Measurements from ENCODE around the gene AAK1. TPM values are rescaled to one million over a fixed set of nuclear protein-coding genes. Genes with fewer than 3 reads are reported as not detected.

The AAK1 gene
- polyA plus RNA-seq, 1 of the 3 experiments (the other 2 are of a cell fraction) = 13.4 TPM

GRCh38 chr2:69581774-69582581 lies 61.6 kb downstream of the AAK1 start (continued):
- TF ChIP-seq ZBTB33 (IDR thresholded peaks at IDR 0.05; ENCODE audit: borderline replicate concordance, low read depth) = no peak
- TF ChIP-seq PBX3 (IDR thresholded peaks at IDR 0.05) = peak; percentile 69
- TF ChIP-seq FOXM1 (IDR thresholded peaks at IDR 0.05; ENCODE audit: low read depth) = no peak
- TF ChIP-seq SMC3 (IDR thresholded peaks at IDR 0.05; ENCODE audit: low read depth, low read length) = no peak
- TF ChIP-seq GABPA (IDR thresholded peaks at IDR 0.05; ENCODE audit: low read depth) = no peak
- no peak for TF ChIP-seq NFIC (IDR thresholded peaks at IDR 0.05; ENCODE audit: borderline replicate concordance)
- no peak for TF ChIP-seq USF2 (IDR thresholded peaks at IDR 0.05; ENCODE audit: borderline replicate concordance, low read depth, low read length)

- Histone ChIP-seq H3F3A (replicated peaks; ENCODE audit: insufficient read depth) (peaks cover 26% of the 10 kb centered on the region), H3K9ac (no peak overlapping the region), H3K27me3 (ENCODE audit: insufficient read depth) (no peaks in the 10 kb centered on the region), H3K4me1 (ENCODE audit: control insufficient read depth in 1 of 2, insufficient read depth in 2 of 2, low read depth in 1 of 2, low read length in 1 of 2) (peaks cover 18 to 22% of the 10 kb centered on the region in 2 experiments; a peak in 2 of 4 replicates), H3K9me3 (no peaks in the 10 kb centered on the region), H3K79me2 (ENCODE audit: insufficient read depth) (peaks cover 90% of the 10 kb centered on the region), H3K27ac (ENCODE audit: low read depth in 2 of 2, low read length in 1 of 2) (no peak overlapping the region), H2AFZ (ENCODE audit: low read depth) (no peak overlapping the region), H3K4me3 (ENCODE audit: low read depth in 2 of 2, low read length in 1 of 2) (no peak overlapping the region), H3K36me3 (replicated peaks in 1 of 2; ENCODE audit: control insufficient read depth in 1 of 2, insufficient read depth in 2 of 2, low read length in 1 of 2) (no peaks in the 10 kb centered on the region), H3K9me2 (no peaks in the 10 kb centered on the region), H3K4me2 (no peak overlapping the region), H4K20me1 (ENCODE audit: insufficient read depth) (peaks cover 54% of the 10 kb centered on the region)
- TF ChIP-seq GABPA (IDR thresholded peaks at IDR 0.05; ENCODE audit: low read depth) (no peak), CTCF (IDR thresholded peaks at IDR 0.05) (no peak), NFIC (IDR thresholded peaks at IDR 0.05; ENCODE audit: borderline replicate concordance) (no peak), MEF2A (IDR thresholded peaks at IDR 0.05; ENCODE audit: borderline replicate concordance, low read depth) (no peak), RFX5 (IDR thresholded peaks at IDR 0.05; ENCODE audit: low read length) (no peak), SIN3A (IDR thresholded peaks at IDR 0.05; ENCODE audit: borderline replicate concordance, low read depth, low read length) (no peak), CHD2 (IDR thresholded peaks at IDR 0.05; ENCODE audit: low read length, partially characterized antibody) (no peak), REST (IDR thresholded peaks at IDR 0.05; ENCODE audit: low read depth, low read length) (no peak), RAD21 (IDR thresholded peaks at IDR 0.05; ENCODE audit: low read length) (no peak), USF1 (IDR thresholded peaks at IDR 0.05; ENCODE audit: borderline replicate concordance, low read depth) (no peak), FOXM1 (IDR thresholded peaks at IDR 0.05; ENCODE audit: low read depth) (no peak), FOXJ3 (CRISPR knock-in tag; IDR thresholded peaks at IDR 0.05) (no peak), GATA2 (CRISPR knock-in tag; IDR thresholded peaks at IDR 0.05) (no peak), EP300 (IDR thresholded peaks at IDR 0.05; ENCODE audit: borderline replicate concordance in 1 of 2, low read depth in 1 of 2, low read length in 1 of 2) (no peak)
- ChIA-PET CTCF (interaction anchor here (0.8 to 5.9 kb wide), 4 partner anchors 9 to 33 kb away, joined by 3 to 30 read pairs (median 3); no protein-coding TSS in a partner anchor), POLR2A (no interaction called here)
- 97% methylated on average over 4 of the region's 4 CpGs for WGBS (ENCODE audit: low lambda C conversion rate)
- DNase-seq = no peak
Observed at GRCh38 chr2:69580486-69580885, 63.1 kb downstream of the AAK1 start.
